Measurements from ENCODE around the gene DDX1. TPM values are rescaled to one million over a fixed set of nuclear protein-coding genes. Genes with fewer than 3 reads are reported as not detected.
A peak's percentile ranks its signal among the peaks of the same experiment; 100 is the strongest.
"Not testable (repeated sequence)": the region's sequence is repeated elsewhere in the genome, so short reads cannot be mapped to it uniquely, and the experiment has no call there.

The DDX1 gene
- 54.2 and 70.7 TPM in 2 replicates for total RNA-seq (2021)
- Bru-seq, nascent RNA: percentile 87 among the genes with signal in this experiment
- BruChase-seq, experiment 1, labeled RNA remaining after a 2-hour chase: percentile 84 among the genes with signal in this experiment
- percentile 89 among the genes with signal in this experiment for BruChase-seq, experiment 2, labeled RNA remaining after a 6-hour chase
- long read RNA-seq, transcript DDX1-201 (26 exons, 2,739 nt): major isoform, 108 of 126 reads
- long read RNA-seq, partial matches to known transcripts: 7 of 126 reads
- long read RNA-seq, other reads (novel, unspliced or antisense): 11 of 126 reads

- peak; percentile 75 to 79 for DNase-seq
- H3F3A ChIP-seq (ENCODE audit: insufficient read depth, low read depth): peaks cover 7% of the 10 kb centered on the region; the same call in 1 of the 2 replicates
- H3K4me1 ChIP-seq (replicated peaks; ENCODE audit: insufficient read depth): peaks cover 16% of the 10 kb centered on the region
- BruUV-seq (replicated peaks): TSS peak; percentile 50
- H3K4me3 ChIP-seq: peak within 1 kb of the TSS; percentile 93
- ChIA-PET CTCF (interaction anchor here (0.6 kb wide), 1 partner anchor 559 kb away, joined by 7 read pairs; no protein-coding TSS in a partner anchor), POLR2A (ENCODE audit: unreplicated experiment) (no interaction called here)
- peak within 1 kb of the TSS; percentile 94 for H2AFZ ChIP-seq
- TF ChIP-seq CTCF (conservative IDR thresholded peaks at IDR 0.05): no peak
- TF ChIP-seq EZH2 (IDR thresholded peaks at IDR 0.05; ENCODE audit: low read depth): no peak
- no peaks in the 10 kb centered on the region for H3K9me2 ChIP-seq (ENCODE audit: insufficient read depth)
- H4K20me1 ChIP-seq (ENCODE audit: insufficient read depth): peaks cover 19% of the 10 kb centered on the region
- H3K27me3 ChIP-seq (ENCODE audit: insufficient read depth, low read depth): no peaks in the 10 kb centered on the region
- intact Hi-C loops (cut with micrococcal nuclease; ENCODE audit: unreplicated experiment): no loop called here
- peaks cover 33% of the 10 kb centered on the region for H3K79me2 ChIP-seq (ENCODE audit: low read depth)
- H3K27ac ChIP-seq: peak within 1 kb of the TSS; percentile 74
- no peaks in the 10 kb centered on the region for H3K9me3 ChIP-seq (ENCODE audit: insufficient read depth, low read depth)
- peak within 1 kb of the TSS; percentile 95 for H3K4me2 ChIP-seq
- H3K36me3 ChIP-seq (ENCODE audit: low read depth): peaks cover 23% of the 10 kb centered on the region
These were observed at the start of gene DDX1 for GRCh38 chr2:15591692-15592463. Gene DDX1 (plus strand): TSS chr2:15591868. CDS start chr2:15591934, 66 bp downstream.

GRCh38 chr2:15542269-15542668 lies 49.4 kb upstream of the DDX1 start:
- H2AFZ ChIP-seq; H3K4me2 ChIP-seq; H3K9me3 ChIP-seq (ENCODE audit: insufficient read depth, low read depth); H3K4me1 ChIP-seq (replicated peaks; ENCODE audit: insufficient read depth); H3K4me3 ChIP-seq; H3K27me3 ChIP-seq (ENCODE audit: insufficient read depth, low read depth); intact Hi-C loops (cut with micrococcal nuclease; ENCODE audit: unreplicated experiment); H3K79me2 ChIP-seq (ENCODE audit: low read depth); POLR2A ChIA-PET (ENCODE audit: unreplicated experiment); H3F3A ChIP-seq (ENCODE audit: insufficient read depth, low read depth); DNase-seq; H3K9me2 ChIP-seq (ENCODE audit: insufficient read depth); CTCF ChIA-PET; H3K27ac ChIP-seq; BruUV-seq (replicated peaks); H3K36me3 ChIP-seq (ENCODE audit: low read depth); H4K20me1 ChIP-seq (ENCODE audit: insufficient read depth): not testable (repeated sequence)

- no peaks in the 10 kb centered on the region for H4K20me1 ChIP-seq (ENCODE audit: insufficient read depth)
- H3K27ac ChIP-seq: no peak overlapping the region
- TF ChIP-seq EZH2 (IDR thresholded peaks at IDR 0.05; ENCODE audit: low read depth) (no peak), CTCF (conservative IDR thresholded peaks at IDR 0.05) (no peak)
- no peaks in the 10 kb centered on the region for H3K79me2 ChIP-seq (ENCODE audit: low read depth)
- intact Hi-C loops (cut with micrococcal nuclease; ENCODE audit: unreplicated experiment): no loop called here
- no peaks in the 10 kb centered on the region for H3K27me3 ChIP-seq (ENCODE audit: insufficient read depth, low read depth)
- H3K36me3 ChIP-seq (ENCODE audit: low read depth): 0 out of 2 replicates have a peak, but pooled peaks cover 3% of the 10 kb centered on the region
- no peaks in the 10 kb centered on the region for H3K4me1 ChIP-seq (replicated peaks; ENCODE audit: insufficient read depth)
- no peaks in the 10 kb centered on the region for H3K9me2 ChIP-seq (ENCODE audit: insufficient read depth)
- DNase-seq: no peak
- H2AFZ ChIP-seq: no peak overlapping the region
- POLR2A ChIA-PET (ENCODE audit: unreplicated experiment): no interaction called here
- no peak overlapping the region for H3K4me3 ChIP-seq
- H3K9me3 ChIP-seq (ENCODE audit: insufficient read depth, low read depth): no peaks in the 10 kb centered on the region
- no TSS peak for BruUV-seq (replicated peaks)
- no peak overlapping the region for H3K4me2 ChIP-seq
- H3F3A ChIP-seq (ENCODE audit: insufficient read depth, low read depth): no peaks in the 10 kb centered on the region
- CTCF ChIA-PET: no interaction called here
These were observed 48.6 kb upstream of the DDX1 start for GRCh38 chr2:15543053-15543452.
